ENCODE results near the gene ATP6V0A4.

- TF ChIP-seq CTCF (IDR thresholded peaks at IDR 0.05) (no peak), POLR2A (IDR thresholded peaks at IDR 0.05) (no peak)
These were observed 131.6 kb downstream of the ATP6V0A4 start for GRCh38 chr7:138666385-138666784.
